NCI-H2196 (cell line): ENCODE data around the gene OR1L8.
"Not testable (repeated sequence)": the region's sequence is repeated elsewhere in the genome, so short reads cannot be mapped to it uniquely, and the experiment has no call there.

Source experiments
- DNase-seq: peaks from one replicate; lab custom pipeline; 2025; ENCODE audit not compliant: unreplicated experiment; lab: John Stamatoyannopoulos, UW

The OR1L8 gene

GRCh38 chr9:122583284-122583683 lies at the start of gene OR1L8:
Gene OR1L8, minus strand, starts transcription at chr9:122583384. Its CDS starts 14,907 bp downstream, at chr9:122568477.
- not testable (repeated sequence) for DNase-seq

GRCh38 chr9:122619996-122620395 lies 36.8 kb upstream of the OR1L8 start:
- DNase-seq, result no peak

GRCh38 chr9:122614362-122614761 lies 31.2 kb upstream of the OR1L8 start, which contains the start of gene OR1Q1:
Gene OR1Q1, plus strand, starts transcription at chr9:122614738. Its CDS starts 0 bp downstream, at chr9:122614738.
- DNase-seq, result no peak

- no peak for DNase-seq
These were observed 26.6 kb upstream of the OR1L8 start for GRCh38 chr9:122609804-122610203.

- DNase-seq, result no peak
These were observed 23.4 kb upstream of the OR1L8 start for GRCh38 chr9:122606587-122606986.

- no peak for DNase-seq
These were observed 22.5 kb upstream of the OR1L8 start for GRCh38 chr9:122605691-122606090.

GRCh38 chr9:122580360-122580759 lies 2.8 kb downstream of the OR1L8 start:
- DNase-seq, result no peak

- no peak for DNase-seq
These were observed 3.3 kb downstream of the OR1L8 start for GRCh38 chr9:122579874-122580273.

- no peak for DNase-seq
These were observed 10.7 kb downstream of the OR1L8 start for GRCh38 chr9:122572456-122572855.

GRCh38 chr9:122567901-122568300 lies 15.3 kb downstream of the OR1L8 start:
- DNase-seq, result no peak

- DNase-seq, result no peak
These were observed 20.9 kb downstream of the OR1L8 start for GRCh38 chr9:122562134-122562760.

- no peak for DNase-seq
These were observed 21.7 kb downstream of the OR1L8 start for GRCh38 chr9:122561446-122561845.

GRCh38 chr9:122552812-122553211 lies 30.4 kb downstream of the OR1L8 start, which contains the start of gene OR1N2:
Gene OR1N2, plus strand, starts transcription at chr9:122553112. Its CDS starts 100 bp downstream, at chr9:122553212.
- DNase-seq, result no peak

- DNase-seq, result no peak
These were observed 31.8 kb downstream of the OR1L8 start for GRCh38 chr9:122551371-122551770.

GRCh38 chr9:122546196-122546595 lies 37.0 kb downstream of the OR1L8 start:
- DNase-seq, result no peak

- no peak for DNase-seq
These were observed 44.4 kb downstream of the OR1L8 start for GRCh38 chr9:122538757-122539156.

GRCh38 chr9:122537066-122537465 lies 46.1 kb downstream of the OR1L8 start:
- not testable (repeated sequence) for DNase-seq

- no peak for DNase-seq
These were observed 47.0 kb downstream of the OR1L8 start for GRCh38 chr9:122536134-122536533.

GRCh38 chr9:122531157-122531556 lies 52.0 kb downstream of the OR1L8 start:
- not testable (repeated sequence) for DNase-seq

GRCh38 chr9:122527193-122527592 lies 56.0 kb downstream of the OR1L8 start, which contains the start of gene OR1N1:
Gene OR1N1, minus strand, starts transcription at chr9:122527293. Its CDS starts 0 bp downstream, at chr9:122527293.
- no peak for DNase-seq

GRCh38 chr9:122526602-122527001 lies 56.6 kb downstream of the OR1L8 start:
- DNase-seq, result no peak

- no peak for DNase-seq
These were observed 63.8 kb downstream of the OR1L8 start for GRCh38 chr9:122519376-122519775.

- DNase-seq, result no peak
These were observed 64.3 kb downstream of the OR1L8 start, which contains the start of gene OR1J4 for GRCh38 chr9:122518841-122519240. Gene OR1J4, plus strand, starts transcription at chr9:122519141. Its CDS starts 0 bp downstream, at chr9:122519141.
